ENCODE results near the gene TICRR. TPM values are rescaled to one million over a fixed set of nuclear protein-coding genes. Genes with fewer than 3 reads are reported as not detected.

The TICRR gene
- total and polyA plus RNA-seq, 4 donors = under 0.01 to 7.3 (median 0.15) TPM

DNA sequence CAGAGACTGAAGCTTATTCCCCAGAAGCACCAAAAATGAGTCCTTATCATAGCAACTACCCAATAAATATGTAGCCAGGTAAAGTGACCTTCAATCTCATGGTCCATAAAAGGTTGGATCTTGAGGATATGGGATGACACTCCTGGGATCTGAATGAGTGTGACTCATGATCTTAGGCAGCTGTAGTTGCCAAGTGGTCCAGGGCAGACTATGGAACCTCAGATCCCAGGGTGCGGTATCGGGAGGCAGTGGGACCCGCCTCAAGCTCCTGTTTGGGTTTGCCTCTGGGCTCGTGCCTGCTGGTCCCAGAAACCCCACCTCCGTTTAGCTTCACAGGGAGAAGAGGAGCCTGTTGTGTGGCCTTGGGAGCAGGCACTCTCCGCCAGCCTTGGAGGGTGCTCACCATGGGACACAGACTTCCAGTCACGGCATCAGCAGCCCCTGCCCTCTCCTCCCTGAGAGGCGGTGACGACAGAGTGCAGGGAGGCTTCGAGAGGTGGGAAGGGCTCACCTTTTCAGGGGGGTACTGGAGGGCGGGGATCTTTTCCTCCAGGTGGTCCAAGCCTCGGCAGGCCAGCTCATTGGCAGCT lies 95.8 kb downstream of the TICRR start (continued):
- TF ChIP-seq, protein P1, sequence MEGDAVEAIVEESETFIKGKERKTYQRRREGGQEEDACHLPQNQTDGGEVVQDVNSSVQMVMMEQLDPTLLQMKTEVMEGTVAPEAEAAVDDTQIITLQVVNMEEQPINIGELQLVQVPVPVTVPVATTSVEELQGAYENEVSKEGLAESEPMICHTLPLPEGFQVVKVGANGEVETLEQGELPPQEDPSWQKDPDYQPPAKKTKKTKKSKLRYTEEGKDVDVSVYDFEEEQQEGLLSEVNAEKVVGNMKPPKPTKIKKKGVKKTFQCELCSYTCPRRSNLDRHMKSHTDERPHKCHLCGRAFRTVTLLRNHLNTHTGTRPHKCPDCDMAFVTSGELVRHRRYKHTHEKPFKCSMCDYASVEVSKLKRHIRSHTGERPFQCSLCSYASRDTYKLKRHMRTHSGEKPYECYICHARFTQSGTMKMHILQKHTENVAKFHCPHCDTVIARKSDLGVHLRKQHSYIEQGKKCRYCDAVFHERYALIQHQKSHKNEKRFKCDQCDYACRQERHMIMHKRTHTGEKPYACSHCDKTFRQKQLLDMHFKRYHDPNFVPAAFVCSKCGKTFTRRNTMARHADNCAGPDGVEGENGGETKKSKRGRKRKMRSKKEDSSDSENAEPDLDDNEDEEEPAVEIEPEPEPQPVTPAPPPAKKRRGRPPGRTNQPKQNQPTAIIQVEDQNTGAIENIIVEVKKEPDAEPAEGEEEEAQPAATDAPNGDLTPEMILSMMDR (IDR thresholded peaks at IDR 0.05; ENCODE audit: low read depth, low read length, missing input control) = no peak

DNA sequence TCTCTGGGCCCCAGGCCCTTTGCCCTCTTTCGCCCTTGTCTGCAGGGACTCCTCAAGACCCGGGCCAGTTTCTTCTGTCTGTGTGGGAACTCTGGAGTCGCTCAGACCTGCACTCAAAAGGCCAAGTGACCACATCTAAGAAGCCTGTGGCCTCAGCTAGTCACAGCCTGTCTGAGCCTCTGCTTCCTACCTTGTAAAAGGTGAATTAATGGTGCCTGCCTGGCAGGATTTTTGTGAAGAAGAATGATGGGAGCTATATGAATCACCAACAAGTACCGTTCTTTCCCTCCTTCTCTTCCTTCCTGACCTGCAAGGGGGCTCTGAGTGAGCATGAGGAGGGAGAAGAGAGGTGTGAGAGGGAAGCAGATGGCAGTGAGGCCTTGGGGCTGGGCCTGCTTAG lies 96.4 kb downstream of the TICRR start:
- WGBS = 64% methylated on average over 4 of the region's 4 CpGs

DNA sequence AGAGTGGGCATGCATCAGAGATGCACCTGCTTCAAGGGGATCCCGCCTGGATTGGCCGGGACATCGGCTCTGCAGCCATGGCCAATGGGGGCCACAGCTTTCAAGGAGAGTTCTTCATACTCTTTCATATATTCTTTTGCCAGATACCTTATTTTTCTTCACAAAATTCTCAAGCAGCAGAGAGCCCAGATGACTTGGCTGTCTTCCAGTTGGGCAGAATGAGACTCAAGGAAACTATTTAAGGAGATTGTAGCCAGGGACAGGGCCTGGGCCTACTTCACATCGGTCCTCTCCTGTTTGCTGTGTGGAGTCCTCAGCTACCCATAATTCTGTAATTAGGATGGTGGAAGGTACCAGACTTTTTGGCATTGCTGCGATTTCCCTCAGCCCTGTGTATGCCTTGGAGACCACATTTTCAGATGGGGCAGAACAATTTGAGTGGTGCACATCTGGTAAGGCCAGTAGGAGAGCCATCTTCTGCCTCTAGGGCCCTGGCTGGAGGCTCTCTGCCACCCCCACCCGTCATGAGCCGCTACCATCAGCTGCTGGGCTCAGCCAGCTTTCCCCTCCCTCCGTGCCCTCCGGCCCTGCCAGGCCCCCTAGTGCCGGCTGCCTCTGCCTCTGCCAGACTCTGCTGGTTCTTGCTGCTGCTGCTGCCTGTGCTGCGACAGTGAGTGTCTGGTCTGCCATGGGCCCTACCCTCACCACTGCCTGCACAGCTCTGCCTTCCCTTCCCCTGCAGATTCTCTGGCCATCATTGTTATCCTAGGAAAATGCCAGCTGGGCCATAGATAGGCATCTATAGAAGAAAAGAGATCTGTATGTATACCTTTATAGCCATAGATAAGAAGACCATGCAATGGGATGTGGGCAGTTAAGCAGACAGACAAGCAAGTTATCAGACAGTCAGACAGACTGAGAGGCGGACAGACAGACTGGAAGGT lies 97.2 kb downstream of the TICRR start:
- H3K27ac ChIP-seq (ENCODE audit: low read depth in 1 of 2, low read length in 2 of 2) = no peak overlapping the region
- TF ChIP-seq, protein P2, sequence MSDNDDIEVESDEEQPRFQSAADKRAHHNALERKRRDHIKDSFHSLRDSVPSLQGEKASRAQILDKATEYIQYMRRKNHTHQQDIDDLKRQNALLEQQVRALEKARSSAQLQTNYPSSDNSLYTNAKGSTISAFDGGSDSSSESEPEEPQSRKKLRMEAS (IDR thresholded peaks at IDR 0.05) = no peak
- TF ChIP-seq, protein P1 (IDR thresholded peaks at IDR 0.05; ENCODE audit: low read depth, low read length, missing input control) = no peak
- no peak for TF ChIP-seq FOXA1 (IDR thresholded peaks at IDR 0.05)
- TF ChIP-seq FOXA2 (IDR thresholded peaks at IDR 0.05) = no peak
- no peak for TF ChIP-seq YY1 (IDR thresholded peaks at IDR 0.05)
- TF ChIP-seq, protein P3, sequence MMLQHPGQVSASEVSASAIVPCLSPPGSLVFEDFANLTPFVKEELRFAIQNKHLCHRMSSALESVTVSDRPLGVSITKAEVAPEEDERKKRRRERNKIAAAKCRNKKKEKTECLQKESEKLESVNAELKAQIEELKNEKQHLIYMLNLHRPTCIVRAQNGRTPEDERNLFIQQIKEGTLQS (IDR thresholded peaks at IDR 0.05) = no peak
- no peak for TF ChIP-seq RAD21 (IDR thresholded peaks at IDR 0.05)
- no peak for TF ChIP-seq HNF4A (conservative IDR thresholded peaks at IDR 0.05)
- H3K9me3 ChIP-seq (ENCODE audit: control insufficient read depth in 4 of 4, low read length in 3 of 4) = no peaks in the 10 kb centered on the region
- H3K36me3 ChIP-seq (ENCODE audit: control insufficient read depth in 4 of 4, insufficient read depth in 3 of 4, low read depth in 1 of 4, low read length in 3 of 4) = peaks cover 0 to 11% (median 0%) of the 10 kb centered on the region in 4 donors
- H3K27me3 ChIP-seq (ENCODE audit: control insufficient read depth in 4 of 4, insufficient read depth in 4 of 4, low read length in 3 of 4) = no peaks in the 10 kb centered on the region
- no peak for DNase-seq (ENCODE audit: low spot score)
- H3K4me1 ChIP-seq (ENCODE audit: control insufficient read depth in 4 of 4, insufficient read depth in 4 of 4, low read length in 3 of 4) = peaks cover 0 to 32% (median 21%) of the 10 kb centered on the region in 4 donors
- no peak overlapping the region for H3K4me3 ChIP-seq (ENCODE audit: low read depth in 1 of 3, low read length in 3 of 3)
- no peak overlapping the region for H3K9ac ChIP-seq (ENCODE audit: low read depth in 1 of 2, low read length in 2 of 2)
- 95% methylated on average over 12 of the region's 12 CpGs for WGBS

More for the DNA sequence above, 96.4 kb downstream of the TICRR start:
- Histone ChIP-seq H3K27ac (ENCODE audit: low read depth in 1 of 2, low read length in 2 of 2) (no peak overlapping the region), H3K9ac (ENCODE audit: low read depth in 1 of 2, low read length in 2 of 2) (no peak overlapping the region), H3K27me3 (ENCODE audit: control insufficient read depth in 4 of 4, insufficient read depth in 4 of 4, low read length in 3 of 4) (no peaks in the 10 kb centered on the region), H3K4me1 (ENCODE audit: control insufficient read depth in 4 of 4, insufficient read depth in 4 of 4, low read length in 3 of 4) (peaks cover 0 to 25% (median 20%) of the 10 kb centered on the region in 4 donors), H3K4me3 (ENCODE audit: low read depth in 1 of 3, low read length in 3 of 3) (no peak overlapping the region), H3K9me3 (ENCODE audit: control insufficient read depth in 4 of 4, low read length in 3 of 4) (no peaks in the 10 kb centered on the region), H3K36me3 (ENCODE audit: control insufficient read depth in 4 of 4, insufficient read depth in 3 of 4, low read depth in 1 of 4, low read length in 3 of 4) (peaks cover 0 to 11% (median 1%) of the 10 kb centered on the region in 4 donors)
- TF ChIP-seq YY1 (IDR thresholded peaks at IDR 0.05) (no peak), GABPA (IDR thresholded peaks at IDR 0.05 in 1 of 2, conservative IDR thresholded peaks at IDR 0.05 in 1 of 2) (no peak)
- no peak for DNase-seq (ENCODE audit: low spot score)

Data from liver (tissue), 9 donors.